ENCODE data around the gene PSIP1. TPM values are rescaled to one million over a fixed set of nuclear protein-coding genes. Genes with fewer than 3 reads are reported as not detected.
A peak's percentile ranks its signal among the peaks of the same experiment; 100 is the strongest.

The PSIP1 gene
- total and polyA plus RNA-seq, 9 of the 15 experiments (the other 6 are each of a cell fraction or from before 2014, with no cell fraction given), result 18.8 to 119 (median 59.9) TPM

DNA sequence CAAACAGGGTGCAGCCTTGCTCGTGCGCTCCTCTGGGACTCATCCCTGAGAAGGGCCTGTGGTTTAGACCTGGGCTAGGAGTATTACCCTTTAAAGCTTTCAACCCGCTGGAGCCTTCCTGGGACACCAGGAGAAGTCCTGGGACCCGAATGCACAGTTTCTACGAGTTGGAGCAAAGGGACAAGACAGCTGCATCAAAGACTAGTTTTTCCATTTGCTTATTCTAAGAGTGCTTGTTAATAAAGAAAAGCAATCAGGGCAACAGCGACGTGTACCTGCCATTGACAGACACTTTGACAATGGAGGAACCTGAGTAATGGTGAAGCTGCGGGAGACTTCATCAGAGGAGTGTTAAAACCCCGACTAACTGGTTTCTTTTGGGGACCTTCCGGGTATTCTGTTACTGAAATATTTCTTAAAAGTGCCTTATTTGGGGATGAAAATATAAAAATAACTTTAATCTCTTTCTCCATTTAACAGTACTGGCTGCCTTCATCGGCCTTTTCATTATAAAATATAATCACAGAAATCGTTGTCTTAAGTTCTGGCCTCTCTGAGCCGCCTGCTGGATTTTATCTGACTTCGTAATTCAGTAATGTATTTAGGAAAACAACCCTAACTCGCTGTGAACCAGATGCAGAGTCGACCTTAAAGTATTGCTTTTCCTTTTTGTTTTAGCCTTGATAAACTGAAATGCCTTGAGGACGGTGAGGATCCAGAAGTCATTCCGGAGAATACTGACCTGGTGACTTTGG lies 87.4 kb downstream of the PSIP1 start:
- peak; percentile 60 for ATAC-seq

More for the DNA sequence above, 87.4 kb downstream of the PSIP1 start:
- H3K4me1 ChIP-seq (replicated peaks in 1 of 2; ENCODE audit: control insufficient read depth in 2 of 2, insufficient read depth in 2 of 2, low read length in 2 of 2), result peaks cover 10 to 18% of the 10 kb centered on the region in 2 experiments; a peak in 4 of 5 replicates
- in situ Hi-C loops (cut with MboI), result no loop called here
- H4K20me1 ChIP-seq (replicated peaks; ENCODE audit: control insufficient read depth, insufficient read depth, low read length), result no peaks in the 10 kb centered on the region
- no TSS peak for BruUV-seq (replicated peaks)
- H2AFZ ChIP-seq (ENCODE audit: low read depth, low read length), result peak overlapping the region; percentile 83
- H3K36me3 ChIP-seq (ENCODE audit: control insufficient read depth, insufficient read depth, low read length), result peaks cover 36% of the 10 kb centered on the region
- peaks cover 2% of the 10 kb centered on the region for H3K9me1 ChIP-seq (ENCODE audit: control insufficient read depth, insufficient read depth, low read length)
- under 1% methylated on average over 18 of the region's 18 CpGs for WGBS (ENCODE audit: insufficient coverage, low coverage, missing lambda C conversion rate)
- FAIRE-seq, result no peak
- H3K4me2 ChIP-seq (ENCODE audit: insufficient read depth, low read length), result peak overlapping the region; percentile 84
- no peaks in the 10 kb centered on the region for H3K9me3 ChIP-seq (replicated peaks; ENCODE audit: control insufficient read depth, insufficient read depth, low read depth, low read length)
- peak overlapping the region; percentile 96 for H3K4me3 ChIP-seq
- peak in 2 of 4 experiments; percentile 10 to 16 for DNase-seq (ENCODE audit: extremely low read depth in 1 of 4, low spot score in 3 of 4)
- H3K27me3 ChIP-seq (ENCODE audit: control insufficient read depth in 2 of 2, insufficient read depth in 2 of 2, low read length in 2 of 2), result no peaks in the 10 kb centered on the region
- H3K9ac ChIP-seq (ENCODE audit: insufficient read depth in 1 of 2, low read depth in 2 of 2, low read length in 2 of 2), result peak overlapping the region; percentile 79 to 94
- TF ChIP-seq CTCF (IDR thresholded peaks at IDR 0.05 in 2 of 3, conservative IDR thresholded peaks at IDR 0.05 in 1 of 3; ENCODE audit: insufficient read depth in 2 of 3, low read depth in 1 of 3, low read length in 3 of 3), result peak in 1 of 3 experiments; percentile 14; a peak in 1 of 6 replicates
- peak; percentile 55 for TF ChIP-seq CHD1 (IDR thresholded peaks at IDR 0.05; ENCODE audit: low read length)
- no peak for TF ChIP-seq RBM25 (IDR thresholded peaks at IDR 0.05; ENCODE audit: low read depth, low read length, severe bottlenecking)
- TF ChIP-seq, protein P1, sequence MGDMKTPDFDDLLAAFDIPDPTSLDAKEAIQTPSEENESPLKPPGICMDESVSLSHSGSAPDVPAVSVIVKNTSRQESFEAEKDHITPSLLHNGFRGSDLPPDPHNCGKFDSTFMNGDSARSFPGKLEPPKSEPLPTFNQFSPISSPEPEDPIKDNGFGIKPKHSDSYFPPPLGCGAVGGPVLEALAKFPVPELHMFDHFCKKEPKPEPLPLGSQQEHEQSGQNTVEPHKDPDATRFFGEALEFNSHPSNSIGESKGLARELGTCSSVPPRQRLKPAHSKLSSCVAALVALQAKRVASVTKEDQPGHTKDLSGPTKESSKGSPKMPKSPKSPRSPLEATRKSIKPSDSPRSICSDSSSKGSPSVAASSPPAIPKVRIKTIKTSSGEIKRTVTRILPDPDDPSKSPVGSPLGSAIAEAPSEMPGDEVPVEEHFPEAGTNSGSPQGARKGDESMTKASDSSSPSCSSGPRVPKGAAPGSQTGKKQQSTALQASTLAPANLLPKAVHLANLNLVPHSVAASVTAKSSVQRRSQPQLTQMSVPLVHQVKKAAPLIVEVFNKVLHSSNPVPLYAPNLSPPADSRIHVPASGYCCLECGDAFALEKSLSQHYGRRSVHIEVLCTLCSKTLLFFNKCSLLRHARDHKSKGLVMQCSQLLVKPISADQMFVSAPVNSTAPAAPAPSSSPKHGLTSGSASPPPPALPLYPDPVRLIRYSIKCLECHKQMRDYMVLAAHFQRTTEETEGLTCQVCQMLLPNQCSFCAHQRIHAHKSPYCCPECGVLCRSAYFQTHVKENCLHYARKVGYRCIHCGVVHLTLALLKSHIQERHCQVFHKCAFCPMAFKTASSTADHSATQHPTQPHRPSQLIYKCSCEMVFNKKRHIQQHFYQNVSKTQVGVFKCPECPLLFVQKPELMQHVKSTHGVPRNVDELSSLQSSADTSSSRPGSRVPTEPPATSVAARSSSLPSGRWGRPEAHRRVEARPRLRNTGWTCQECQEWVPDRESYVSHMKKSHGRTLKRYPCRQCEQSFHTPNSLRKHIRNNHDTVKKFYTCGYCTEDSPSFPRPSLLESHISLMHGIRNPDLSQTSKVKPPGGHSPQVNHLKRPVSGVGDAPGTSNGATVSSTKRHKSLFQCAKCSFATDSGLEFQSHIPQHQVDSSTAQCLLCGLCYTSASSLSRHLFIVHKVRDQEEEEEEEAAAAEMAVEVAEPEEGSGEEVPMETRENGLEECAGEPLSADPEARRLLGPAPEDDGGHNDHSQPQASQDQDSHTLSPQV (IDR thresholded peaks at IDR 0.05), result no peak
- TF ChIP-seq STAT5A (IDR thresholded peaks at IDR 0.05; ENCODE audit: borderline replicate concordance, low read length), result no peak
- no peak for TF ChIP-seq ADNP (tag; IDR thresholded peaks at IDR 0.05)
- TF ChIP-seq ZBTB12 (CRISPR knock-in tag; IDR thresholded peaks at IDR 0.05), result no peak
- ChIA-PET POLR2A (no interaction called here), CTCF (ENCODE audit: low intra/inter-chr PET ratio) (no interaction called here)
- H3K27ac ChIP-seq (ENCODE audit: extremely low read depth, low read depth, low read length), result peak overlapping the region; percentile 67
- H3K79me2 ChIP-seq (ENCODE audit: control insufficient read depth, insufficient read depth, low read length), result peaks cover 53% of the 10 kb centered on the region
- intact Hi-C loops (cut with micrococcal nuclease), result loop anchor here (5.0 kb wide), 1 partner anchor 109 kb away; no protein-coding TSS in a partner anchor

Data from K562 (cell line).